Brain pericyte (primary cell): ENCODE results near the gene ANXA5.
"Not testable (repeated sequence)": the region's sequence is repeated elsewhere in the genome, so short reads cannot be mapped to it uniquely, and the experiment has no call there.

Experiments used
- DNase-seq: peaks from one replicate; pipeline ENCODE4 v3.0.0-alpha.2; 2012; ENCODE audit warnings: low read depth, low spot score

Gene ANXA5

DNA sequence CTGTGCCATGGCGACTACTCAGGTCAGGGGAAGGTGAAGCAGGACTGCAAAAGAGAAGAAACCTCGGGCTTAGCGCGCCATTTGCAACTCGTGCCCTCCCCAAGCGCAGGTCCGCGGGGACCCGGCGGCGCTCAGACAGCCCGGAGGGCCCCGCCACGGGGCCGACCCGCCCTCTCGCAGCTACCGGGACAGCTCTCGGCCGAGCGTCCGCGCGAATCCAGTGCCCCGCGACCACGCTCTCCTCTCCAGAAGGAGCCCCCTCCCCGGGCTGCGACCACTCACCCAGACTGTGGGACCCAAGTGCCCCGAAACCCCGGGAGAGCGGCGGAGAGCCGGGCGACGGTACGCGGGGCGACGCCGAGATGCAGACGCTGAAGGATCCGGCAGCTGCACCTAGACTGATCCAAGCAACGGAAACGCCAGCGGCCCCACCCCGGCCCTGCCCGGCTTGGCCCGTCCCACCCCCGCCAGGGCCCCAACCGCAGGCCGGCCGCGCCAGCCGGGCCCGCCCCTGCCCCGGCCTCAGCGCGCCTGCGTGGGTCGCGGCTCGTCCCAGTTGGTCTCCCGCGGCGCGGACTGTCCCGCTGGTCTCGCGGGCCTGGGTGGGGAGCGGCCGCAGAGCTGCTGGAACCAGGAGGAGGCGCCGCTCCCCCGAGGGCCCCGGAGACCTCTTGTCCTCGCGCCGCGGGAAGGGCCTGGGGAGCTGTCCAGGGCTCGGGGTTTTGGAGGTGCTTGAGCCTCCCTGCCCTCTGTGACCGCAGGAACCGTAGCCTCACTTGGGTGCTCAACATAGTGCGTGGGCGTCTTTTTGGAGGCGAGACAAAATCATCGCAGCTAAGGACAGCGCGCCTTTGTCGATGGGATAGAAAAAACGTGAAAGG lies at the start of gene ANXA5:
ANXA5 (minus strand) TSS at position 400 of the 881 bp plus-strand sequence; CDS start at position 9, 391 bp downstream.
- DNase-seq = peak; percentile 44

GRCh38 chr4:121742794-121743193 lies 46.0 kb upstream of the ANXA5 start:
- no peak for DNase-seq

GRCh38 chr4:121741751-121742150 lies 45.0 kb upstream of the ANXA5 start:
- no peak for DNase-seq

DNA sequence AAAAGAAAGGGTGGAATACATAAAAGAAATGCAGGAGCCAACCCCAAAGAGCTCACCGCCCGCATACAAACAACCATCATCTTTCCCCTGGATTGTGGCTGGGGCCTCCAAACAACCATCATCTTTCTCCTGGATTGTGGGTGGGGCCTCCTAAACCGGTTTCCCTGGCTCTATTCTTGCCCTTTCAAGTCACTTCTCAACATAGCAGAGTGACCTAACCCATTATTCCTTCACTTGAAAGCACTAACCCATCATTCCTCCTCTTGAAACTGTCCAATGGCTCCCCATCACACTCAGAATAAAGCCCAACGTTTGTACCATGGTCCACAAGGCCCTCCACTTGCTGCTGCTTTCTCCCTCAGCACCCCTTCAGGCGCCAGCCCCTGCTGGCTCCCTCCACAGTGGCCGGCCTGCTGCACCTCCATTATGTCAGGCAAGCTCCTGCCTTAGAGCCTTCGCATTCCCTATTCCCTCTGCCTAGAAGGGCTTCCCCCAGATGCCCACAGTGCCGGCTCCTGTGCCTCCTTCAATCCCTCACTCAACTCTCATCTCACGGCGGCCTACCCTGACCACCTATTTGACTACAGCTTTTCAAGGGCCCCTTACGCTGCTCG lies 44.1 kb upstream of the ANXA5 start:
- no peak for DNase-seq

DNA sequence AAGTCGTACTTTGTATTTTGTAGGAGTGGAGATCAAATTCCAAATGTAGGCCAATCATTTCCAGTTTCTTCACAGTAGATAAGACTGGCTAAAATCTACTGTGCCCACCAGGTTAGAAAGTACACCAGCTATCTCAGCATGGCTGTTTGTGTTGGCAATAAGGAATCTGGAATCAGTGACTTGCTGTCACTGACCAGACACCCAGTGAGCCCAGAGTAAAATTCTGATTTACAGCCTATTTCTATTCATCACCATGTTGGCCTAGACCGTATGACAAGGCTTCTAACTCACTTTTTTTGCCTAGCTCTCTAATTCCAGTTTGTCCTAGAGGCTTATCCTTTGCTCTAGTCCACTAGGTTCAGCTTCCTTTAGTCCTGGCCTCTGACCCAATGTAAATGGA lies 42.8 kb upstream of the ANXA5 start:
- no peak for DNase-seq

GRCh38 chr4:121738780-121739535 lies 42.2 kb upstream of the ANXA5 start:
- DNase-seq = no peak

DNA sequence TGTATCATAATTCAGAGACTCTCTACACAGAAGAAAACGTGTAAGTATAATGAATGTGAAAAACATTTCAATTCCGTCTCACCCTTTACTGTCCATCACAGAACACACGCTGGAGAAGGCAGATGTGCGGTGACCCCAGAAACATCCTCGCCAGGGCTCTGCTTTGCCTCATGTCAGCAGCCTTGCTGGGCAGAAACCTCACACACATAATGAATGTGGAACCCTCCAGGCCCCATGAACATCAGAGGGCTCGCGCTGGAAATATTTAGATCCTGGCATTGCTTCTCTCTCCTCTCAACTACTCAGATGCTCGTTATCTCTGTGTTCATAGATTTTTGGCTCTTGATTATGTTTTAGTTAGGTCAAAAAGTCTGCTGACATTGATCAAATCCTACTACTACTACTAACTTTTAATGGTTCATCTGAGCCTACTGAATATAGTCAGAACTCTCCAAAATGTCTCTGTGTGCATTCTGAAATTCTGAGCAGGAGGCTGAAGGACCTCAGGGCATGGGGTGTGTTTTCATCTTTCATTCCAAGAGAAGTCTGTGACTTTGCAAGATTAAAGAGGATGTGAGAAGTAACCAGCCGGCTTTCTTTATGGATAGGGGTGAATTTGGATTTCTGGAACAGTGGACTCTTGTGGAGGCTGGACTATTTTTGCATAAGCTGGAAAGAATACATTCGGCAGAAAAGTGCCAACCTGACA lies 41.2 kb upstream of the ANXA5 start:
- DNase-seq = no peak

- no peak for DNase-seq
Measured at GRCh38 chr4:121736735-121737351, 40.1 kb upstream of the ANXA5 start.

GRCh38 chr4:121734571-121734970 lies 37.8 kb upstream of the ANXA5 start:
- no peak for DNase-seq

GRCh38 chr4:121733942-121734341 lies 37.2 kb upstream of the ANXA5 start:
- DNase-seq = no peak

GRCh38 chr4:121729753-121730152 lies 33.0 kb upstream of the ANXA5 start:
- not testable (repeated sequence) for DNase-seq

GRCh38 chr4:121728798-121729226 lies 32.0 kb upstream of the ANXA5 start:
- DNase-seq = no peak

DNA sequence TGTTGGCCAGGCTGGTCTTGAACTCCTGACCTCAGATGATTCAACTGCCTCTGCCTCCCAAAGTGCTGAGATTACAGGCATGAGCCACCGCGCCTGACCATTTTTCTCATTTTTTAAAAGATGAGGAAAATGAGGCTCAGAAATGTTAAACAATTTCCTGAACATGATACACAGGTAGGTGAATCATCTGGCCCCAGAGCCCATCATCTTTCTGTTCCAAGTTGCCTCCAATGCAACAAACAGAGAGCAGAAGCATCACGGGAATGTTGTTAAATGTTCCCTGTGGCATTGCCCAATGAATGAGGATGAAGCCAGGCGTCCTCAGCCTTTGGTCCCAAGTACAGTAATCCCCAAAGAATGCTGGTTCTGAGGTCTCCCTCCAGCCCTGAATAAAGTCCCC lies 31.3 kb upstream of the ANXA5 start:
- no peak for DNase-seq

GRCh38 chr4:121726642-121727268 lies 30.0 kb upstream of the ANXA5 start:
- DNase-seq = no peak

DNA sequence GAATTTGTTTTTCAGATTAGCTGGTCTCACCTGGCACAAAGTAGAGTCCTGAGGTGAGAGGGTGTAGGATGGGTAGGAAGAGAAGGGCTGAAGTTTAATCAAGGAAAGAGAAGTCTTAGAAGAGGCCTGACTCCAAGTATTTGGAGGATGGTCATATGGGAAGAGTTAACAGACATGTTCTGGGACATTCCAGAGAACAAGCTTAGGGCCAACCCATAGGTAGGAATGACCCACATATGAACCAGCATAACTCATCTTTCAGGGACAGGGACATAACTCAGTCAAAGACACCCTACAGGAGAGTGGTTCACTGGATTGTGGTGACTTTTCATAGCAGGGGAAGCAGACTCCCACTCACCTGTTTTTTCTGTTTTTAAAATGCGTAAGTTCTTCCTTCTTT lies 27.9 kb upstream of the ANXA5 start:
- no peak for DNase-seq

DNA sequence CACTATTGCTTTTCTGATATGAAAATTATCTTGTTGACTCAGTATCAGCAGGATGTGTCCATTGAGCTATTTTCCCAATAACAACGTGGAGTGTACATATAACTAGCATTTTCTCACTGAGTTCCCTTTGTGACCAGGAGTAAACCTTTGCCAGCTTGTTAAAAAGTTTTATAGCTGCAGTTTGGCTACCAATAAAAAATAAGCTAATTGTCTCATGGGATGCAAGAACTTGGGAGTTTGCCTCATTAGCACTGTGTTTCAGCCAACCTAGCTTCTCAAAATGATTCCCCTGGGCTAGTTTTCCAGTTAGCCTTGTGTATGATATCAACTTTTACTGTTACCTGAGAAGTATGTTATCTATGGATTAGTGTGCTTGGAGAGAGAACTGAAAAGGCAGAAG lies 24.9 kb upstream of the ANXA5 start:
- no peak for DNase-seq

GRCh38 chr4:121720109-121720508 lies 23.3 kb upstream of the ANXA5 start:
- no peak for DNase-seq

- no peak for DNase-seq
Measured at GRCh38 chr4:121717680-121718237, 21.0 kb upstream of the ANXA5 start.

- no peak for DNase-seq
Measured at GRCh38 chr4:121714548-121714947, 17.8 kb upstream of the ANXA5 start.

DNA sequence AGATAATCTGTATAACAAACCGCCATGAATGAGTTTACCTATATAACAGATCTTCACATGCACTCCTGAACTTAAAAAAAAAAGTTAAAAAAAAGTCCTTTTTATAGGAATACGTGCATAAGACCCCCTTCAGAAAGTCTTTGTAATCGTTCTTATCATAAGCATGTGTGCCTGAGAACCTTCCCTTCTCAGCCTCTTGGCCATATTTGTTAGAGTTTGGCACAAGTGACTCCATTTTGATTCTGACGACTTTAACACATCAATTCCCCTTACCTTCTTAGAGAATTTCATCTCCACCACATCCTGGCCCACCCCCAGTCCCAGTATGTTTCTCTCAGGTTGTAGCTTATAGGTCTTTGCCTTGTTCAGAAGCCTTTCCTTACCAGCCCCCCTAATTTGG lies 16.0 kb upstream of the ANXA5 start:
- no peak for DNase-seq
